K562 (cell line): ENCODE results near the gene BAHD1. TPM values are rescaled to one million over a fixed set of nuclear protein-coding genes. Genes with fewer than 3 reads are reported as not detected.

ENCODE experiments used
- ATF7 ChIP-seq: fragments of 450-650 bp; IDR thresholded peaks from 2 replicates; pipeline ENCODE4 v1.7.1; 2014; ENCODE audit warnings: mild to moderate bottlenecking, moderate library complexity
- CC2D1A ChIP-seq: fragments of 450-650 bp; IDR thresholded peaks from 2 replicates; pipeline ENCODE4 v1.6.1; 2017; ENCODE audit warnings: mild to moderate bottlenecking
- CTBP1 ChIP-seq: fragments of 450-650 bp; IDR thresholded peaks from 2 replicates; pipeline ENCODE4 v1.6.1; 2016; ENCODE audit warnings: borderline replicate concordance
- HDAC1 ChIP-seq, 2 experiments: fragments of 450-650 bp; IDR thresholded peaks; 2 replicates each; pipeline ENCODE4 v1.6.1; 2016 to 2017; ENCODE audit warnings: inconsistent platforms in 1 of 2, mild to moderate bottlenecking in 1 of 2, moderate library complexity in 1 of 2
- HDAC2 ChIP-seq: fragments of 450-650 bp; IDR thresholded peaks from 2 replicates; pipeline ENCODE4 v1.6.1; 2016; ENCODE audit warnings: mild to moderate bottlenecking
- HMBOX1 ChIP-seq: sonication (generic); IDR thresholded peaks from 2 replicates; pipeline ENCODE4 v1.6.1; 2016
- NR2C2 ChIP-seq, 2 experiments: fragments of 200-800 bp in 1 of 2; sonication (Bioruptor generic) in 1 of 2; sonication (generic) in 1 of 2; formaldehyde crosslinking in 1 of 2; IDR thresholded peaks; 2 replicates each; pipeline versions ENCODE4 v1.6.1 to v1.8.0; 2016 to 2022; ENCODE audit warnings: mild to moderate bottlenecking in 1 of 2, missing compliant biosample characterization in 1 of 2, missing genetic modification characterization in 1 of 2, missing genetic modification reagents in 1 of 2
- POLR2A ChIP-seq: fragments of 450-650 bp; conservative IDR thresholded peaks from 2 replicates; pipeline ENCODE4 v1.6.1; 2016
- SOX6 ChIP-seq: fragments of 450-650 bp; IDR thresholded peaks from 2 replicates; pipeline ENCODE4 v1.6.1; 2014; ENCODE audit warnings: mild to moderate bottlenecking
- YY1 ChIP-seq, 3 experiments: IDR thresholded peaks; 2 replicates each; pipeline ENCODE4 v1.6.1; 2011; ENCODE audit warnings: low read length in 2 of 3, mild to moderate bottlenecking in 2 of 3, moderate library complexity in 2 of 3, borderline replicate concordance in 1 of 3, control low read depth in 1 of 3, low read depth in 1 of 3; ENCODE audit not compliant: insufficient read depth in 3 of 3, insufficient replicate concordance in 2 of 3, control insufficient read depth in 1 of 3, insufficient read length in 1 of 3; ENCODE audit errors: extremely low read depth in 1 of 3
- ZBTB7A ChIP-seq: IDR thresholded peaks from 2 replicates; pipeline ENCODE4 v1.6.1; 2011; ENCODE audit warnings: low read depth, mild to moderate bottlenecking, low read length, moderate library complexity, borderline replicate concordance; ENCODE audit not compliant: control insufficient read depth
- ZNF280A ChIP-seq: fragments of 450-650 bp; IDR thresholded peaks from 2 replicates; pipeline ENCODE4 v1.6.1; 2018; ENCODE audit warnings: mild to moderate bottlenecking, low read depth; ENCODE audit not compliant: partially characterized antibody
- ZNF512 ChIP-seq: IDR thresholded peaks from 2 replicates; pipeline ENCODE4 v1.6.1; 2016; ENCODE audit warnings: missing genetic modification characterization, missing compliant biosample characterization
- polyA plus RNA-seq, 8 experiments: library from polyadenylated mRNA; depleted of rRNA in 4 of 8; stranded (reverse) in 5 of 8; unstranded in 3 of 8; fragments of >200 nt; fragmentation: Nextera tagmentation in 2 of 8; fragmentation: Illumina TruSeq in 1 of 8; extraction: Ambion mirVana in 2 of 8; extraction: Trizol in 1 of 8; gene quantifications; 2 replicates each; pipeline versions ENCODE4 v1.2.1 to v1.2.3, GENCODE V29; 2011 to 2014; ENCODE audit warnings: inconsistent platforms in 1 of 8, missing spikeins in 1 of 8
- total RNA-seq, 7 experiments: library from RNA; depleted of rRNA in 6 of 7; stranded (reverse); fragments of >200 nt in 6 of 7; fragmentation: Illumina TruSeq in 2 of 7; extraction: Trizol in 2 of 7; gene quantifications; 2 replicates each; pipeline versions ENCODE4 v1.2.1 to v1.2.3, GENCODE V29; 2011 to 2021; ENCODE audit warnings: low replicate concordance in 1 of 7
- TF ChIP-seq, protein P1 (sequence below), 2 experiments: fragments of 450-650 bp; formaldehyde crosslinking in 1 of 2; IDR thresholded peaks; 2 replicates each; pipeline versions ENCODE4 v1.4.0 to v1.6.1; 2014 to 2020; ENCODE audit warnings: mild to moderate bottlenecking in 2 of 2, borderline replicate concordance in 1 of 2, low read depth in 1 of 2

Gene BAHD1
- total and polyA plus RNA-seq, 9 of the 15 experiments (the other 6 are each of a cell fraction or from before 2014, with no cell fraction given), result 0.55 to 38.5 (median 11.5) TPM

GRCh38 chr15:40506964-40507571, 66.3 kb downstream of the BAHD1 start (continued):
- TF ChIP-seq ZNF512 (tag), result no peak
- TF ChIP-seq CC2D1A, result peak; percentile 68; the same call in 1 of the 2 replicates
- peak in 1 of 2 experiments; percentile 56; a peak in 2 of 4 replicates for TF ChIP-seq HDAC1 (IDR thresholded peaks at IDR 0.05)
- peak in 2 of 3 experiments; percentile 50 to 72 for TF ChIP-seq YY1 (IDR thresholded peaks at IDR 0.05; ENCODE audit: borderline replicate concordance in 1 of 3, control insufficient read depth in 1 of 3, extremely low read depth in 1 of 3, insufficient read depth in 3 of 3, insufficient read length in 1 of 3, insufficient replicate concordance in 2 of 3, low read depth in 1 of 3, low read length in 2 of 3)
- peak; percentile 69 for TF ChIP-seq CTBP1
- no peak for TF ChIP-seq HMBOX1
- 0 out of 2 replicates have a peak, but pooled peaks have one; percentile 35 for TF ChIP-seq HDAC2
- peak; percentile 89 for TF ChIP-seq ZBTB7A
- no peak for TF ChIP-seq ZNF280A
- TF ChIP-seq, protein P1, sequence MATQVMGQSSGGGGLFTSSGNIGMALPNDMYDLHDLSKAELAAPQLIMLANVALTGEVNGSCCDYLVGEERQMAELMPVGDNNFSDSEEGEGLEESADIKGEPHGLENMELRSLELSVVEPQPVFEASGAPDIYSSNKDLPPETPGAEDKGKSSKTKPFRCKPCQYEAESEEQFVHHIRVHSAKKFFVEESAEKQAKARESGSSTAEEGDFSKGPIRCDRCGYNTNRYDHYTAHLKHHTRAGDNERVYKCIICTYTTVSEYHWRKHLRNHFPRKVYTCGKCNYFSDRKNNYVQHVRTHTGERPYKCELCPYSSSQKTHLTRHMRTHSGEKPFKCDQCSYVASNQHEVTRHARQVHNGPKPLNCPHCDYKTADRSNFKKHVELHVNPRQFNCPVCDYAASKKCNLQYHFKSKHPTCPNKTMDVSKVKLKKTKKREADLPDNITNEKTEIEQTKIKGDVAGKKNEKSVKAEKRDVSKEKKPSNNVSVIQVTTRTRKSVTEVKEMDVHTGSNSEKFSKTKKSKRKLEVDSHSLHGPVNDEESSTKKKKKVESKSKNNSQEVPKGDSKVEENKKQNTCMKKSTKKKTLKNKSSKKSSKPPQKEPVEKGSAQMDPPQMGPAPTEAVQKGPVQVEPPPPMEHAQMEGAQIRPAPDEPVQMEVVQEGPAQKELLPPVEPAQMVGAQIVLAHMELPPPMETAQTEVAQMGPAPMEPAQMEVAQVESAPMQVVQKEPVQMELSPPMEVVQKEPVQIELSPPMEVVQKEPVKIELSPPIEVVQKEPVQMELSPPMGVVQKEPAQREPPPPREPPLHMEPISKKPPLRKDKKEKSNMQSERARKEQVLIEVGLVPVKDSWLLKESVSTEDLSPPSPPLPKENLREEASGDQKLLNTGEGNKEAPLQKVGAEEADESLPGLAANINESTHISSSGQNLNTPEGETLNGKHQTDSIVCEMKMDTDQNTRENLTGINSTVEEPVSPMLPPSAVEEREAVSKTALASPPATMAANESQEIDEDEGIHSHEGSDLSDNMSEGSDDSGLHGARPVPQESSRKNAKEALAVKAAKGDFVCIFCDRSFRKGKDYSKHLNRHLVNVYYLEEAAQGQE (IDR thresholded peaks at IDR 0.05; ENCODE audit: borderline replicate concordance), result peak; percentile 78; the same call in 1 of the 2 replicates
- TF ChIP-seq, protein P1 (CRISPR knock-in tag; IDR thresholded peaks at IDR 0.05; ENCODE audit: low read depth), result peak; percentile 49; the same call in 1 of the 2 replicates
- TF ChIP-seq POLR2A, result peak; percentile 49
- TF ChIP-seq ATF7, result peak; percentile 50; the same call in 1 of the 2 replicates
- TF ChIP-seq NR2C2 (CRISPR knock-in tag; IDR thresholded peaks at IDR 0.05), result no peak
- TF ChIP-seq NR2C2 (tag; IDR thresholded peaks at IDR 0.05), result 0 out of 2 replicates have a peak, but pooled peaks have one; percentile 29
- TF ChIP-seq SOX6, result peak; percentile 40; the same call in 1 of the 2 replicates
